ENCODE data around the gene KIF24.

- TF ChIP-seq CTCF (IDR thresholded peaks at IDR 0.05) (no peak), POLR2A (IDR thresholded peaks at IDR 0.05) (no peak)
Observed at GRCh38 chr9:34371886-34372466, 42.9 kb upstream of the KIF24 start.
